Skeletal muscle satellite cell (primary cell): Measurements from ENCODE around the gene TSHB.

Source experiments
- H3K27me3 ChIP-seq: 2 replicates; pipeline ENCODE4 v1.7.0; 2013; ENCODE audit warnings: low read length; ENCODE audit not compliant: control insufficient read depth, insufficient read depth
- H3K36me3 ChIP-seq: 2 replicates; pipeline ENCODE4 v1.7.0; 2013; ENCODE audit warnings: mild to moderate bottlenecking, control low read depth, low read length; ENCODE audit not compliant: insufficient read depth
- H3K4me1 ChIP-seq: 2 replicates; pipeline ENCODE4 v1.7.0; 2013; ENCODE audit warnings: low read length; ENCODE audit not compliant: control insufficient read depth, insufficient read depth
- H3K4me2 ChIP-seq: 2 replicates; pipeline ENCODE4 v1.7.0; 2013; ENCODE audit warnings: mild to moderate bottlenecking, low read length
- H3K4me3 ChIP-seq: 2 replicates; pipeline ENCODE4 v1.7.0; 2013; ENCODE audit warnings: low read length
- H3K9ac ChIP-seq: 2 replicates; pipeline ENCODE4 v1.7.0; 2013; ENCODE audit warnings: mild to moderate bottlenecking, low read depth, low read length, moderate library complexity
- H3K9me3 ChIP-seq: replicated peaks from 2 replicates; pipeline ENCODE4 v1.7.0; 2013; ENCODE audit warnings: mild to moderate bottlenecking, control low read depth, low read length

The TSHB gene

DNA sequence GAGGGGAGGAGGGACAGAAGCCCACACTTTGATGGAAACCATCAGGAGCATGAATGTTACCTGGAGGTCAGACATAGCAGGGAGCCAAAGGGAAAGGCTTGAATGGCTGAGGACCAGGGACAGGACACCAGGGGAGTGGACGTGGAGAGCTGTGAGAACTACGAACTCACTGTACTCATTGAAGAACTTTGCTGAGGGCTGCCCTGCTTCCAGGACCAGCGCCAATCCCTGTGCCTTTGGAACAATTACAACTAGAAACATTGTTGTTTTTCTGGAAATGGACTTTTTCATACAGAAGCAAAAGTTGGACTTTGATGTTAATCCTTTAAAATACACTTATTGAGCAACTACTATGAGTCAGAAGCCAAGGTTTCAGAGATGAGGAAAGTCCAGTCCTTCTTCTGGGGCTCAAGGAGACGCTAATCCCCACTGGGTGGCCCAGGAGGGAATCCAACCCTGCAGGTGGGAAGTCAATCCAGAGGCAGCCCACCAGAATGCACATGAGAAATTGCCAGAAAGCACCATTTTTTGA, 46.8 kb downstream of the TSHB start:
- H3K4me3 ChIP-seq: no peak overlapping the region
- H3K27me3 ChIP-seq: peaks cover 35% of the 10 kb centered on the region
- no peak overlapping the region for H3K9ac ChIP-seq
- no peaks in the 10 kb centered on the region for H3K4me1 ChIP-seq
- H3K4me2 ChIP-seq: no peak overlapping the region
- H3K9me3 ChIP-seq: no peaks in the 10 kb centered on the region
- no peaks in the 10 kb centered on the region for H3K36me3 ChIP-seq

- Histone ChIP-seq H3K4me1 (no peaks in the 10 kb centered on the region), H3K4me2 (no peak overlapping the region), H3K36me3 (no peaks in the 10 kb centered on the region), H3K27me3 (peaks cover 41% of the 10 kb centered on the region), H3K9me3 (no peaks in the 10 kb centered on the region), H3K9ac (no peak overlapping the region), H3K4me3 (no peak overlapping the region)
Observed at GRCh38 chr1:115077286-115077983, 47.8 kb downstream of the TSHB start.

DNA sequence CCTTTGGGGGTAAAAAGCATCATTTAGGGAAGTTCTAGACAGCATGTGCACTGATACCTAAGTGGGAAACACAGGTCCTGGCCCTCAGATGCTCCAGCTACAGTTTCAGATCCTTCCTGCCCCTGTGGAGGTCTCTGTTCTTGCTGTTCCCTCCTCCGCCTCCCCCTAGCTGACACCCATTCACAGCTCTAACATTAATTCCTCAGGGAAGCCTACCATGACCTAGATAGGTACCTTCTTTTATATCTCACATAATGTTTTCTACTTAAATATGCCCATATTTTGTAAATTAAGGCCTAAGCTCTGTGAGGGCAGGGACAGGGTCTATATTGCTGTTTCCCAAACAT, 48.3 kb downstream of the TSHB start:
- no peaks in the 10 kb centered on the region for H3K36me3 ChIP-seq
- H3K4me3 ChIP-seq: no peak overlapping the region
- H3K4me2 ChIP-seq: no peak overlapping the region
- no peaks in the 10 kb centered on the region for H3K9me3 ChIP-seq
- H3K4me1 ChIP-seq: no peaks in the 10 kb centered on the region
- no peak overlapping the region for H3K9ac ChIP-seq
- H3K27me3 ChIP-seq: peaks cover 43% of the 10 kb centered on the region

GRCh38 chr1:115078708-115079107, 49.1 kb downstream of the TSHB start:
- Histone ChIP-seq H3K27me3 (peaks cover 46% of the 10 kb centered on the region), H3K9me3 (no peaks in the 10 kb centered on the region), H3K4me1 (no peaks in the 10 kb centered on the region), H3K36me3 (no peaks in the 10 kb centered on the region), H3K4me3 (no peak overlapping the region), H3K9ac (no peak overlapping the region), H3K4me2 (no peak overlapping the region)

DNA sequence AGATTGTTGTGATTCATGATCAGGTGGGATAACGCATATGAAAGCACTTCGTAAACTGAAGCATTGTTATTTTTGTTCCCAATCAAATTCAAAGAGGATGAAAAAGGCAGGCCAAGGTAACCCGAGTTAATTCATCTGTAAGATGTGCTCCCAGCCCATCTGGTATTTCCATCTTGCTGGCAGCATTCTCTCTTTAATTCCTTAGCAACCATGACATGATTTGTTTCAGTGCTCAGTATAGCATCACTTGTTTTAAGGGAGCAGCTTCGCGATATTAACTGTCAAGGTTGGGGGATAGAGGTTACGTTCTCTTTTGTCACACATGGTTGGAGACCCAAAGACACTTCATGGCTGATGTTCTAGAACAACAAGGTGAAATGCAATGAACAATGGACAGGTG, 53.3 kb downstream of the TSHB start:
- peaks cover 31% of the 10 kb centered on the region for H3K27me3 ChIP-seq
- no peaks in the 10 kb centered on the region for H3K36me3 ChIP-seq
- no peaks in the 10 kb centered on the region for H3K4me1 ChIP-seq
- H3K9me3 ChIP-seq: no peaks in the 10 kb centered on the region
- H3K4me2 ChIP-seq: no peak overlapping the region
- H3K9ac ChIP-seq: no peak overlapping the region
- H3K4me3 ChIP-seq: no peak overlapping the region
